GM12878 (cell line): ENCODE measurements around the gene OPCML. TPM values are rescaled to one million over a fixed set of nuclear protein-coding genes. Genes with fewer than 3 reads are reported as not detected.

Experiments
- ATAC-seq: fragments of 200-7000 bp; cut with Tn5 transposase; 3 replicates; pipeline ENCODE4 v1.9.1; 2020; ENCODE audit warnings: mild to moderate bottlenecking, moderate library complexity
- BruUV-seq: library from RNA; stranded (reverse); fragments of 400-500 nt; replicated peaks from 2 replicates; lab custom pipeline; 2021; lab: Mats Ljungman, UMichigan
- CTCF ChIA-PET: fragments of 300-600 bp; sonication (Branson Sonifier 250); formaldehyde crosslinking; extraction: SDS; loops from one replicate; lab custom pipeline; 2021; ENCODE audit warnings: inconsistent platforms; lab: Yijun Ruan, JAX
- POLR2A ChIA-PET: fragments of 350-600 bp; formaldehyde crosslinking; extraction: SDS; loops from one replicate; lab custom pipeline; 2021; ENCODE audit warnings: inconsistent platforms; lab: Charles Lee
- RAD21 ChIA-PET: fragments of 300-600 bp; sonication (Branson Sonifier 250); formaldehyde crosslinking; loops from one replicate; lab custom pipeline; 2023; ENCODE audit warnings: antibody characterized with exemption; ENCODE audit not compliant: unreplicated experiment; lab: Charles Lee
- SMC1A ChIA-PET: fragments of 300-600 bp; sonication (Branson Sonifier 250); formaldehyde crosslinking; loops from one replicate; lab custom pipeline; 2023; ENCODE audit not compliant: unreplicated experiment, uncharacterized antibody; lab: Charles Lee
- DNase-seq: peaks from one replicate; pipeline ENCODE4 v3.0.0-alpha.2; 2011; ENCODE audit warnings: low read depth, low spot score
- FAIRE-seq: peaks from 3 replicates; lab custom pipeline; 2011; peaks lifted over from hg19 to GRCh38; lab: Jason Lieb, UNC
- H2AFZ ChIP-seq: 2 replicates; pipeline ENCODE4 v1.6.0; 2011; ENCODE audit warnings: low read depth, low read length, control low read depth; ENCODE audit not compliant: control insufficient read depth
- H3K27ac ChIP-seq: 2 replicates; pipeline ENCODE4 v1.5.1; 2011; ENCODE audit warnings: control low read depth; ENCODE audit not compliant: control insufficient read depth, insufficient read depth
- H3K27me3 ChIP-seq, 2 experiments: replicated peaks in 1 of 2; 2 replicates each; pipeline versions ENCODE4 v1.6.0 to v1.6.1; 2011; ENCODE audit warnings: low read length in 1 of 2; ENCODE audit not compliant: control insufficient read depth in 2 of 2, insufficient read depth in 2 of 2
- H3K36me3 ChIP-seq, 2 experiments: 2 replicates each; pipeline ENCODE4 v1.5.1; 2011; ENCODE audit warnings: low read length in 1 of 2; ENCODE audit not compliant: control insufficient read depth in 2 of 2, insufficient read depth in 2 of 2
- H3K4me1 ChIP-seq: 2 replicates; pipeline ENCODE4 v1.6.1; 2011; ENCODE audit warnings: mild to moderate bottlenecking, low read length, moderate library complexity, mixed read lengths; ENCODE audit not compliant: control insufficient read depth, insufficient read depth
- H3K4me2 ChIP-seq: 2 replicates; pipeline ENCODE4 v1.6.0; 2011; ENCODE audit warnings: control low read depth; ENCODE audit not compliant: control insufficient read depth, insufficient read depth
- H3K4me3 ChIP-seq: fragments of 200-600 bp; sonication (generic); 2 replicates; pipeline ENCODE4 v1.5.1; 2016
- H3K79me2 ChIP-seq: 2 replicates; pipeline ENCODE4 v1.6.0; 2011; ENCODE audit warnings: low read length; ENCODE audit not compliant: control insufficient read depth, insufficient read depth
- H3K9ac ChIP-seq: 2 replicates; pipeline ENCODE4 v1.8.0; 2011; ENCODE audit warnings: low read length, control low read depth, mixed read lengths; ENCODE audit not compliant: control insufficient read depth, insufficient read depth
- H3K9me3 ChIP-seq: replicated peaks from 3 replicates; pipeline ENCODE4 v1.5.1; 2011; ENCODE audit warnings: mild to moderate bottlenecking, low read length; ENCODE audit not compliant: control insufficient read depth, insufficient read depth
- H4K20me1 ChIP-seq: 2 replicates; pipeline ENCODE4 v1.6.0; 2011; ENCODE audit not compliant: control insufficient read depth, insufficient read depth
- BRCA1 ChIP-seq: IDR thresholded peaks from 2 replicates; pipeline ENCODE4 v1.6.1; 2011; ENCODE audit warnings: low read depth, low read length, improper control_type of control experiment
- CHD4 ChIP-seq: fragments of 200-600 bp; sonication (generic); IDR thresholded peaks from 2 replicates; pipeline ENCODE4 v1.6.1; 2016; ENCODE audit warnings: mild to moderate bottlenecking
- E2F4 ChIP-seq: IDR thresholded peaks from 2 replicates; pipeline ENCODE4 v1.6.1; 2012; ENCODE audit warnings: low read depth, low read length, improper control_type of control experiment
- E4F1 ChIP-seq: fragments of 450-650 bp; IDR thresholded peaks from 2 replicates; pipeline ENCODE4 v1.6.1; 2018; ENCODE audit warnings: borderline replicate concordance, mild to moderate bottlenecking; ENCODE audit not compliant: partially characterized antibody
- IKZF1 ChIP-seq: fragments of 450-650 bp; conservative IDR thresholded peaks from 2 replicates; pipeline ENCODE4 v1.6.1; 2017; ENCODE audit warnings: antibody characterized with exemption, mild to moderate bottlenecking
- MYB ChIP-seq: fragments of 150-350 bp; IDR thresholded peaks from 2 replicates; pipeline ENCODE4 v1.6.1; 2014; ENCODE audit warnings: mild to moderate bottlenecking, low read depth, low read length, borderline replicate concordance
- NRF1 ChIP-seq: conservative IDR thresholded peaks from 2 replicates; pipeline ENCODE4 v1.6.1; 2011; ENCODE audit warnings: mild to moderate bottlenecking, low read depth, low read length, improper control_type of control experiment
- SIN3A ChIP-seq: IDR thresholded peaks from 2 replicates; pipeline ENCODE4 v1.6.1; 2012; ENCODE audit warnings: low read depth, low read length, improper control_type of control experiment
- SREBF2 ChIP-seq: IDR thresholded peaks from 2 replicates; pipeline ENCODE4 v1.6.1; 2012; ENCODE audit warnings: mild to moderate bottlenecking, low read length
- SRF ChIP-seq, 2 experiments: IDR thresholded peaks; 2 replicates each; pipeline ENCODE4 v1.6.1; 2011; ENCODE audit warnings: low read depth in 2 of 2, low read length in 2 of 2, mild to moderate bottlenecking in 1 of 2, moderate library complexity in 1 of 2
- WRNIP1 ChIP-seq: IDR thresholded peaks from 2 replicates; pipeline ENCODE4 v1.6.1; 2011; ENCODE audit warnings: low read depth, low read length, improper control_type of control experiment, borderline replicate concordance
- ZBTB11 ChIP-seq: fragments of 450-650 bp; formaldehyde crosslinking; IDR thresholded peaks from 2 replicates; pipeline ENCODE4 v1.5.0; 2022; ENCODE audit warnings: mild to moderate bottlenecking, missing genetic modification characterization
- ZNF384 ChIP-seq: IDR thresholded peaks from 2 replicates; pipeline ENCODE4 v1.6.1; 2012; ENCODE audit warnings: low read depth, mild to moderate bottlenecking, low read length, improper control_type of control experiment, borderline replicate concordance
- WGBS: methylation state at CpG from one replicate; pipeline ENCODE4 v1.1.6; 2016; ENCODE audit warnings: low lambda C conversion rate; ENCODE audit not compliant: insufficient replicate concordance, insufficient coverage; ENCODE audit errors: missing lambda C conversion rate; 5-methylcytosine and 5-hydroxymethylcytosine counted together
- in situ Hi-C: fragments of 300-500 bp; cut with MboI; formaldehyde crosslinking; loops from 9 replicates; pipeline ENCODE4 v1.14.3; 2018; ENCODE audit warnings: mixed read lengths
- intact Hi-C: fragments of 100-400 bp; cut with micrococcal nuclease; formaldehyde crosslinking; loops from one replicate; pipeline ENCODE4 v1.14.2; 2022; ENCODE audit not compliant: unreplicated experiment
- polyA plus RNA-seq, 11 experiments: library from polyadenylated mRNA; depleted of rRNA in 4 of 11; unstranded in 6 of 11; stranded (reverse) in 5 of 11; fragments of >200 nt; fragmentation: Nextera tagmentation in 4 of 11; fragmentation: Illumina TruSeq in 1 of 11; extraction: Ambion mirVana in 4 of 11; extraction: Trizol in 1 of 11; gene quantifications; 1 replicate in 1 of 11; 2 replicates in 10 of 11; pipeline versions ENCODE4 v1.2.1 to v1.2.3, GENCODE V29; 2011 to 2016; ENCODE audit warnings: inconsistent platforms in 2 of 11, missing spikeins in 2 of 11, low read depth in 1 of 11
- total RNA-seq, 4 experiments: library from RNA; depleted of rRNA in 3 of 4; stranded (reverse); fragments of >200 nt in 3 of 4; fragmentation: Illumina TruSeq in 1 of 4; extraction: Trizol in 1 of 4; gene quantifications; 2 replicates each; pipeline versions ENCODE4 v1.2.1 to v1.2.3, GENCODE V29; 2013 to 2021

Gene OPCML
- total and polyA plus RNA-seq, 10 of the 15 experiments (the other 5 are each of a cell fraction or from before 2014, with no cell fraction given) = 0.84 TPM; not detected in 9

- Histone ChIP-seq H3K9me3 (no peaks in the 10 kb centered on the region), H4K20me1 (no peaks in the 10 kb centered on the region), H3K27ac (no peak overlapping the region), H2AFZ (no peak overlapping the region), H3K9ac (no peak overlapping the region), H3K27me3 (no peaks in the 10 kb centered on the region; a peak in 1 of 4 replicates), H3K4me1 (no peaks in the 10 kb centered on the region), H3K4me3 (no peak overlapping the region), H3K79me2 (no peaks in the 10 kb centered on the region), H3K4me2 (no peak overlapping the region), H3K36me3 (no peaks in the 10 kb centered on the region)
- no peak for DNase-seq
- ATAC-seq = no peak
- FAIRE-seq = no peak
- CTCF ChIA-PET = no interaction called here
- intact Hi-C loops (no loop called here), in situ Hi-C loops (no loop called here)
- SMC1A ChIA-PET = no interaction called here
- 58% methylated on average over 17 of the region's 17 CpGs for WGBS
- POLR2A ChIA-PET = no interaction called here
- RAD21 ChIA-PET = no interaction called here
- BruUV-seq = no TSS peak
- TF ChIP-seq ZBTB11 (CRISPR knock-in tag) (no peak), BRCA1 (no peak), WRNIP1 (no peak), SRF (IDR thresholded peaks at IDR 0.05; ENCODE audit: low read depth in 2 of 2, low read length in 2 of 2) (no peak), CHD4 (no peak), SIN3A (no peak), NRF1 (no peak), MYB (no peak), SREBF2 (no peak), E2F4 (no peak), IKZF1 (no peak), ZNF384 (no peak), E4F1 (no peak)
Observed at GRCh38 chr11:132864811-132865576, 667.3 kb downstream of the OPCML start.
